GM10248 (cell line): ENCODE measurements around the gene CDK5R1.
"Not testable (repeated sequence)": the region's sequence is repeated elsewhere in the genome, so short reads cannot be mapped to it uniquely, and the experiment has no call there.

ENCODE experiments used
- CTCF ChIA-PET: fragments of 300-600 bp; sonication (Branson Sonifier 250); formaldehyde crosslinking; extraction: SDS; loops from one replicate; lab custom pipeline; 2021; ENCODE audit warnings: antibody characterized with exemption; lab: Yijun Ruan, JAX
- POLR2A ChIA-PET: fragments of 350-650 bp; sonication (Branson Sonifier 250); formaldehyde crosslinking; extraction: SDS; loops from one replicate; lab custom pipeline; 2020; ENCODE audit warnings: antibody characterized with exemption; lab: Yijun Ruan, JAX
- DNase-seq: peaks from one replicate; pipeline ENCODE4 v3.0.0; 2012; ENCODE audit errors: extremely low spot score
- TF ChIP-seq, protein P1 (sequence below): IDR thresholded peaks from 2 replicates; pipeline ENCODE4 v1.5.1; 2012; ENCODE audit warnings: mild to moderate bottlenecking, low read depth; ENCODE audit errors: extremely low read depth, missing control alignments, control extremely low read depth

The CDK5R1 gene

GRCh38 chr17:32523827-32524552 lies 37.2 kb downstream of the CDK5R1 start:
- CTCF ChIA-PET = interaction anchor here (0.9 to 3.6 kb wide), 9 partner anchors 10 to 65 kb away, joined by 3 to 13 read pairs (median 10); partner anchors contain the start of gene CDK5R1
- peak; percentile 74 for DNase-seq
- POLR2A ChIA-PET = interaction anchor here (0.7 to 1.9 kb wide), 9 partner anchors 13 to 51 kb away, joined by 3 to 14 read pairs (median 3); no protein-coding TSS in a partner anchor
- TF ChIP-seq, protein P1, sequence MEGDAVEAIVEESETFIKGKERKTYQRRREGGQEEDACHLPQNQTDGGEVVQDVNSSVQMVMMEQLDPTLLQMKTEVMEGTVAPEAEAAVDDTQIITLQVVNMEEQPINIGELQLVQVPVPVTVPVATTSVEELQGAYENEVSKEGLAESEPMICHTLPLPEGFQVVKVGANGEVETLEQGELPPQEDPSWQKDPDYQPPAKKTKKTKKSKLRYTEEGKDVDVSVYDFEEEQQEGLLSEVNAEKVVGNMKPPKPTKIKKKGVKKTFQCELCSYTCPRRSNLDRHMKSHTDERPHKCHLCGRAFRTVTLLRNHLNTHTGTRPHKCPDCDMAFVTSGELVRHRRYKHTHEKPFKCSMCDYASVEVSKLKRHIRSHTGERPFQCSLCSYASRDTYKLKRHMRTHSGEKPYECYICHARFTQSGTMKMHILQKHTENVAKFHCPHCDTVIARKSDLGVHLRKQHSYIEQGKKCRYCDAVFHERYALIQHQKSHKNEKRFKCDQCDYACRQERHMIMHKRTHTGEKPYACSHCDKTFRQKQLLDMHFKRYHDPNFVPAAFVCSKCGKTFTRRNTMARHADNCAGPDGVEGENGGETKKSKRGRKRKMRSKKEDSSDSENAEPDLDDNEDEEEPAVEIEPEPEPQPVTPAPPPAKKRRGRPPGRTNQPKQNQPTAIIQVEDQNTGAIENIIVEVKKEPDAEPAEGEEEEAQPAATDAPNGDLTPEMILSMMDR = no peak

GRCh38 chr17:32524553-32524880 lies 37.7 kb downstream of the CDK5R1 start:
- CTCF ChIA-PET = interaction anchor here (0.9 to 3.6 kb wide), 6 partner anchors 9 to 62 kb away, joined by 3 to 13 read pairs (median 12); partner anchors contain the start of gene CDK5R1
- POLR2A ChIA-PET = interaction anchor here (0.7 to 1.9 kb wide), 8 partner anchors 14 to 45 kb away, joined by 3 to 14 read pairs (median 3); no protein-coding TSS in a partner anchor
- DNase-seq = not testable (repeated sequence)

DNA sequence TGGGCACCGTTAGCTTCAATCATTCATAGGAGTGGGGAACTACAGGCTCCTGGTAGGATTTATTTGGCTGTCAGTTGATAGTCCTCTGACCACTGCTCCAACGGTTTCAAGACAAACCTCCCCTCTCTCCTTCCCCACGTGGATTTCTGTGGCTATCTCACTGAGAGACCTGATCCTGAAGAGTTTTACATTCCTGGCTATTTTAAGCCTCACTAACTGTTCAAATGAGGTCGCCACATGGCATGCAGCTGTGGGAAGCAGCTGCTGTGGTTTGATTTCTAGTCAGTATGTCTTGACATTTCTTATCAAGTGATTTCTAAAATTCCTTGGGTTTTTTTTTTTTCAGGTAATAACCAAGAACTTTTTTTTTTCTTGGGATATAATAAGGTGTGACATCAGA lies 38.3 kb downstream of the CDK5R1 start:
- TF ChIP-seq, protein P1 = no peak
- ChIA-PET CTCF (interaction anchor here (1.3 to 3.6 kb wide), 7 partner anchors 8 to 66 kb away, joined by 3 to 13 read pairs (median 12); partner anchors contain the start of gene CDK5R1), POLR2A (interaction anchor here (0.8 kb wide), 1 partner anchor 43 kb away, joined by 3 read pairs; no protein-coding TSS in a partner anchor)
- no peak for DNase-seq

DNA sequence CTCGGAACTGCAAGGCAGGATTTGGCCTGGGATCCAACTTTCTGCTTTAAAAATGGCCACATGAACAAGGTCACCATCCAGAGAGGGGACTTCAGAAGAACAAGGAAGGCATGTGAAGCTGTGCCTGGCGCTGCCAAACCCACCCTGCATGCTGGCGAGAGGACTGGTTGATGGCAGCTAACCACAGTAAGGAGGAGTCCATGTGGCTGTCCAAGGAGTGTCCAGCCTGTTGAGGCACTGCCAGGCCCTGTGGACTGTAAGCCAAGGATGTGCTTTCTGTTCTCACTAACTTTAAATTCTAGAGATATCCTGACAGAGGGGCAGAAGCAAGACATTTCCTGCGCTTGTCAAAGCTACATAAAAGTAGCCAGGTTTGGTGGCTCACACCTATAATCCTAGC lies 40.4 kb downstream of the CDK5R1 start:
- POLR2A ChIA-PET = no interaction called here
- no peak for DNase-seq
- TF ChIP-seq, protein P1 = no peak
- CTCF ChIA-PET = interaction anchor here (1.0 to 2.3 kb wide), 9 partner anchors 9 to 132 kb away, joined by 3 to 11 read pairs (median 3); no protein-coding TSS in a partner anchor

DNA sequence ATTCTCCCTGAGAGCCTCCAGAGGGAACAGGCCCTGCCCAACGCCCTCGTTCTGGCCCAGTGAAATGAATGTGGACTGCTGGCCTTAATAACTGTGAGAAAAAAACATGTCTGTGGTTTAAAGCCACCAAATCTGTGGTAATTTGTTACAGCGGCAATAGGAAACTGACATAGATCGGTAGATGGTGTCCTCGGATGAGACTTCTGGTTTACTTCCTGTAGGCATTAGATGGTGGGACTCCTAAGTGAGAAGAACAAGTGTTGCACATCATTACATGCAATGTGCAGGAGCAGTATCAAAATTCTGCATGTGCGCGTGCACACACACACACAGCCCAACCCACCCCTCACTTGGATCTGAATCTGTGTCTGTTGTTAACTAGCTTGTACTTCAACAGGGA lies 42.0 kb downstream of the CDK5R1 start:
- TF ChIP-seq, protein P1 = no peak
- DNase-seq = no peak
- CTCF ChIA-PET = interaction anchor here (1.7 to 2.3 kb wide), 3 partner anchors 9 to 22 kb away, joined by 5 to 11 read pairs (median 6); no protein-coding TSS in a partner anchor
- POLR2A ChIA-PET = no interaction called here

GRCh38 chr17:32529604-32530003 lies 42.8 kb downstream of the CDK5R1 start:
- POLR2A ChIA-PET = no interaction called here
- no peak for DNase-seq
- TF ChIP-seq, protein P1 = no peak
- CTCF ChIA-PET = interaction anchor here (1.6 to 1.8 kb wide), 2 partner anchors 12 to 21 kb away, joined by 3 to 5 read pairs; no protein-coding TSS in a partner anchor
